GM18505 (cell line): ENCODE data around the gene CMTM4.
"Not testable (repeated sequence)": the region's sequence is repeated elsewhere in the genome, so short reads cannot be mapped to it uniquely, and the experiment has no call there.

ENCODE experiments used
- ATAC-seq: cut with Tn5 transposase; IDR thresholded peaks from one replicate; pipeline ENCODE4 v1.9.1; 2021; ENCODE audit not compliant: unreplicated experiment
- POLR2A ChIP-seq: IDR thresholded peaks from 4 replicates; pipeline ENCODE4 v1.6.1; 2011; ENCODE audit warnings: borderline replicate concordance; ENCODE audit not compliant: insufficient read depth, insufficient read length; ENCODE audit errors: extremely low read depth

CMTM4 gene

GRCh38 chr16:66695471-66695934 lies 1.0 kb downstream of the CMTM4 start:
- no peak for TF ChIP-seq POLR2A
- no peak for ATAC-seq

GRCh38 chr16:66693149-66693548 lies 3.4 kb downstream of the CMTM4 start:
- TF ChIP-seq POLR2A, result no peak
- ATAC-seq, result no peak

- TF ChIP-seq POLR2A, result no peak
- no peak for ATAC-seq
These were observed 4.2 kb downstream of the CMTM4 start for GRCh38 chr16:66692341-66692740.

GRCh38 chr16:66691234-66691633 lies 5.3 kb downstream of the CMTM4 start:
- TF ChIP-seq POLR2A, result no peak
- ATAC-seq, result no peak

GRCh38 chr16:66690106-66690847 lies 6.3 kb downstream of the CMTM4 start:
- TF ChIP-seq POLR2A, result no peak
- ATAC-seq, result no peak

GRCh38 chr16:66689282-66689681 lies 7.3 kb downstream of the CMTM4 start:
- no peak for TF ChIP-seq POLR2A
- no peak for ATAC-seq

- ATAC-seq, result no peak
- TF ChIP-seq POLR2A, result no peak
These were observed 8.5 kb downstream of the CMTM4 start for GRCh38 chr16:66687906-66688625.

GRCh38 chr16:66685501-66686115 lies 10.9 kb downstream of the CMTM4 start:
- ATAC-seq, result not testable (repeated sequence)

GRCh38 chr16:66682271-66682670 lies 14.3 kb downstream of the CMTM4 start:
- no peak for TF ChIP-seq POLR2A
- ATAC-seq, result no peak

GRCh38 chr16:66681676-66682075 lies 14.9 kb downstream of the CMTM4 start:
- no peak for TF ChIP-seq POLR2A
- ATAC-seq, result no peak

- TF ChIP-seq POLR2A, result no peak
- no peak for ATAC-seq
These were observed 18.2 kb downstream of the CMTM4 start for GRCh38 chr16:66678337-66678736.

- TF ChIP-seq POLR2A, result no peak
- ATAC-seq, result no peak
These were observed 18.7 kb downstream of the CMTM4 start for GRCh38 chr16:66677836-66678235.

GRCh38 chr16:66677179-66677578 lies 19.4 kb downstream of the CMTM4 start:
- no peak for ATAC-seq
- no peak for TF ChIP-seq POLR2A

GRCh38 chr16:66676599-66676998 lies 19.9 kb downstream of the CMTM4 start:
- no peak for ATAC-seq
- no peak for TF ChIP-seq POLR2A
